Measurements from ENCODE around the gene RPS6KA2. TPM values are rescaled to one million over a fixed set of nuclear protein-coding genes. Genes with fewer than 3 reads are reported as not detected.

The RPS6KA2 gene
- total RNA-seq, 3 donors from 2014 or later, result 23.7 to 124 (median 56.4) TPM

- no peak for TF ChIP-seq CTCF (IDR thresholded peaks at IDR 0.05)
- TF ChIP-seq POLR2A (IDR thresholded peaks at IDR 0.05), result no peak
- Histone ChIP-seq H3K27ac (no peak overlapping the region), H3K9me3 (no peaks in the 10 kb centered on the region), H3K27me3 (no peaks in the 10 kb centered on the region), H3K36me3 (no peaks in the 10 kb centered on the region), H3K4me1 (no peaks in the 10 kb centered on the region), H3K4me3 (no peak overlapping the region)
- no peak for DNase-seq (ENCODE audit: low spot score in 2 of 2)
- intact Hi-C loops (cut with DNase I; ENCODE audit: low total_unique reads), result no loop called here
Observed at GRCh38 chr6:166438211-166438861, 188.7 kb downstream of the RPS6KA2 start.

GRCh38 chr6:166437661-166438060, 189.4 kb downstream of the RPS6KA2 start:
- Histone ChIP-seq H3K27ac (no peak overlapping the region), H3K9me3 (no peaks in the 10 kb centered on the region), H3K4me3 (no peak overlapping the region), H3K36me3 (no peaks in the 10 kb centered on the region), H3K4me1 (no peaks in the 10 kb centered on the region), H3K27me3 (no peaks in the 10 kb centered on the region)
- intact Hi-C loops (cut with DNase I; ENCODE audit: low total_unique reads), result no loop called here
- no peak for DNase-seq (ENCODE audit: low spot score in 2 of 2)
- no peak for TF ChIP-seq POLR2A (IDR thresholded peaks at IDR 0.05)
- TF ChIP-seq POLR2AphosphoS5 (IDR thresholded peaks at IDR 0.05), result no peak
- TF ChIP-seq CTCF (IDR thresholded peaks at IDR 0.05), result no peak

GRCh38 chr6:166436195-166437139, 190.6 kb downstream of the RPS6KA2 start:
- Histone ChIP-seq H3K4me3 (no peak overlapping the region), H3K27me3 (no peaks in the 10 kb centered on the region), H3K9me3 (no peaks in the 10 kb centered on the region), H3K36me3 (no peaks in the 10 kb centered on the region), H3K4me1 (no peaks in the 10 kb centered on the region), H3K27ac (no peak overlapping the region)
- no peak for TF ChIP-seq POLR2A (IDR thresholded peaks at IDR 0.05)
- no peak for TF ChIP-seq CTCF (IDR thresholded peaks at IDR 0.05)
- intact Hi-C loops (cut with DNase I; ENCODE audit: low total_unique reads), result no loop called here
- no peak for DNase-seq (ENCODE audit: low spot score in 2 of 2)

GRCh38 chr6:166435574-166435973, 191.5 kb downstream of the RPS6KA2 start:
- intact Hi-C loops (cut with DNase I; ENCODE audit: low total_unique reads), result no loop called here
- no peak overlapping the region for H3K27ac ChIP-seq
- H3K4me1 ChIP-seq, result no peaks in the 10 kb centered on the region
- no peaks in the 10 kb centered on the region for H3K9me3 ChIP-seq
- H3K27me3 ChIP-seq, result no peaks in the 10 kb centered on the region
- H3K4me3 ChIP-seq, result no peak overlapping the region
- no peak for DNase-seq (ENCODE audit: low spot score in 2 of 2)
- H3K36me3 ChIP-seq, result no peaks in the 10 kb centered on the region
- TF ChIP-seq POLR2A (IDR thresholded peaks at IDR 0.05), result no peak
- TF ChIP-seq CTCF (IDR thresholded peaks at IDR 0.05), result no peak
- TF ChIP-seq POLR2AphosphoS5 (IDR thresholded peaks at IDR 0.05), result no peak

- Histone ChIP-seq H3K9me3 (no peaks in the 10 kb centered on the region), H3K36me3 (no peaks in the 10 kb centered on the region), H3K27ac (no peak overlapping the region), H3K27me3 (no peaks in the 10 kb centered on the region), H3K4me1 (no peaks in the 10 kb centered on the region), H3K4me3 (no peak overlapping the region)
- TF ChIP-seq POLR2AphosphoS5 (IDR thresholded peaks at IDR 0.05) (no peak), CTCF (IDR thresholded peaks at IDR 0.05) (no peak), POLR2A (IDR thresholded peaks at IDR 0.05) (no peak)
- no peak for DNase-seq (ENCODE audit: low spot score in 2 of 2)
- intact Hi-C loops (cut with DNase I; ENCODE audit: low total_unique reads), result no loop called here
Observed at GRCh38 chr6:166434336-166434735, 192.7 kb downstream of the RPS6KA2 start.

All from breast epithelium (tissue), 4 donors.